Hair follicular keratinocyte (primary cell): ENCODE results near the gene CGB7. TPM values are rescaled to one million over a fixed set of nuclear protein-coding genes. Genes with fewer than 3 reads are reported as not detected.

ENCODE experiments used
- total RNA-seq: library from RNA; depleted of rRNA; stranded (reverse); fragments of >200 nt; gene quantifications from 2 replicates; pipeline ENCODE4 v1.2.3, GENCODE V29; 2015

Gene CGB7
- 0.30 and 8.4 TPM in 2 replicates for total RNA-seq

DNA sequence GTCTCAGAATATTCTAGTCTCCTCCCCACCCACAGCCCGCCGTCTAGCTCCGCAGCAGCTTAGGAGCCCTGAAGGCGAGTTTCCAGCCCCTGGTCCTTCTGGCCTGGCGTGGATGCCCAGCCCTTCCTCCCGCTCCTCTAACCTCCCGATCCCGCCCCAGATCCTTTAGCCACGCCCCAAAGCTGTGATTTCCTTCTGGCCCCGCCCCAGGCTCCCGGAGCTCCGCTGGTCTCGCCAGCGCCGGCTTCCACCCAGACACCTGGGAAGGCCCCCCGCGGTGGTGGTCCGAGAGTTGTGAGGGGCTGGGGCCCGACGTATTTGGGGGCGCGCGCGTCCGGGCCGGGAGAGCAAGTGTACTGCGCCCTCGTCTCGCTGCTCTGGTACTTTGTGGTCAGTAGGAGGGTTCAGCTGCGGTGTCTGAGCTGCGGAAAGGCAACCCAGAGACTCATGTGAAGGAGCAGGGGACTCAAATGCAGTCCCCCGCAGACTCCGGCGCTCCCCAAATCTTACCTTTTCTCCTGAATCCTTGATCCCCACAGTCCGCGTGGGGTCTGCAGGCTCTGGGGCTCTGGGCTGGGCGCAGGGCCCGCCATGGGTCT lies at the start of gene CGB7:
CGB7 (minus strand) TSS at position 114 of the 599 bp plus-strand sequence. CDS start 2,374 bp downstream, outside the sequence.

DNA sequence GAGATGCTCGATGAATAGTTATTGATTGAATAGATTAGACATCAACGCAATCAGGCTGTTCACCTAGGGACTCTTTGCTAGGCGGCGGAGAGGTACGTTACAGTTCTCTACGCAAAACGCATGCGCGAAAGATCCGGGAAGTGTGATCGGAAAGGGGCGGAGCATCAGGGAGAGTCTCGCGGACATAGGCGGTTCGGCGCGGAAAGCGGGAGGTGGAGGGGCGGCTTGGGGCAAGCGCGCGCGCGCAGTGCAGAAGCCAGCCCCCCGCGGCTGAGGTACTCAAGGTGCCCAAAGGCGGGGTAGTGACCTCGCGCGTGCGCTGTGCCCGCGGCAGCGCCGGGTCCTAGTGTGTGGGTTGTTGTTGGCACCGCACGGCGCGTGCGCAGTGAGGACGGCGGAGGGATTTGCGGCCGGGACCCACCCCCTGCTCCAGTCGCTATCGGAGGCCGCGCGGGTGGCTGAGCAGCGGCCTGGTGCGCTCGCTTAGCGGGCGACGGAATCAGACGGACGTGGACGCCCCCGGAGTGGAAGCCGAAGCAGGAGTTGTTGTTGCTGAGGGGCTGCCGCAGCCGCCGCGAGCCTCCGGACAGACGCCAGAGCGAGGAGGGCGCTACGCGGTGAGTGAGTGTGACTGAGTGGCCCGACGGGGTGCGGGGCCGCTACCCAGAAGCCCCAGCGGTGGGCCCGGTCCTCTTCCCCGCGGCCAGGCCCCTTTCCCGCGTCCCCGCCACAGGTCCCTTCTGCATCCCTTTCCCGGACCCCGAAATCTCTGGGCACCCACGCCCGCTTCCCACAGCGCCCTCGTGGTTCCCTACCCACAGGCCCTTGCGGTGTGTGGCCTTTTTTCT lies 27.7 kb upstream of the CGB7 start, which contains the start of gene SNRNP70:
SNRNP70 (plus strand) TSS at position 432 of the 848 bp plus-strand sequence. CDS start 964 bp downstream, outside the sequence.

DNA sequence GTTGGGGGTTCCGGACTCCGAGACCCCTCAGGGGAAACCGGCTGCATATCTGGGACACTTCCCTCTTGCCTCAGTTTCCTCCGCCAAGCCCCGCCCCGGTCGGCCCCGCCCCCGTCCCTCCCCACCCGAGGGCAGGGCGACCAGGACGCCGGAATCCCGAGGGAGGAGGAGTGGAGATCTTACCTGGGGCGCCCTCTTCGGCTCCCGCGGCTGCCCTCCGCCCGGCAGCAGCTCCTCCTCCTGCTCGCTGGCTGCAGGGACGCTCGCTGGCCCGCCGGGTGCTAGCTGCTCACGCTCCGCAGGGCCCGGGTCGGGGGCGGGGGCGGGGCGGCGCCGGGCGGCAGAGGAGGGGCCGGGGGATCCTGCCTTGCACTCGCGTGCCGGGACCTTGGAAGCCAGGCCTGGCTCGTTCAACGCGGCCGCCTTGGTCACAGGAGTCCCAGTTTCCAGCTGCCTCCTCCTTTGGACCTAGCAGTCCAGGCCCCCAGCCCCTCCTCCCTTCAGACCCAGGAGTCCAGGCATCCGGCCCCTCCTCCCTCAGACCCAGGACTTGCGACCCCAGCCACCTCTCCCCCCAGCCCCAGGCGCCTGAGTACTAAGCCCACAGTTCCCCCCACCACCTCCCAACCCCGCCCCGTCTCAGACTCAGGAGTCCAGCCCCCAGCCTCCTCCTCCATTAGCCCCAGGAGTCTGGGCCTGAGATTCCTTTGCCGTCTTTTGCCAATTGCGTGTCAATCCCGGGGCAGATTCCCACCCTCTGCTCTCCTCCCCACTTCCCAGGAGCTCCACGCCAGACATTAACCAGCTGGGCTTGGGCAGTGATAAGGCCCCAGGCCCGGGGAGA lies 7.4 kb upstream of the CGB7 start, which contains the start of gene NTF4:
NTF4 (minus strand) TSS at position 51 of the 844 bp plus-strand sequence. CDS start 2,821 bp downstream, outside the sequence.

DNA sequence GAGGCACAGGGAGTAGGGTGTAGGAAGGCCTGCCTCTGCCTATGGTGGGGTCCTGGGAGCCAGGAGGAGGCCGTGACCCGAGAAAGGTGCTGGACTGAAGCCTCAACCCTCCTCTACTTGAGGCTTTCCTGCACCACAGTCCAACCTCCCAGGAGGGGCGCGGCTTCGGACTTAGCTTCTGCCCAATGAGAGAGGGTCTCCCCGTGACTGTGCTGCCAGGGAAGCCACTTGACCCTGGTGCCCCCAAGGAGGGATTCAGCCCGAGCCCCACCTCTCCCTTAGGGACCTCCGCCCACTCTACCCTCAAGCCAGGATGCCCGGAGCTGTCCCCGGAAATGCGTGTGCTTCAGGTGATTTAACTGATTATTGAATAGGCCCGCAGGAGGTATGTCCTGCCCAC lies 8.5 kb downstream of the CGB7 start, which contains the start of gene CGB8:
CGB8 (minus strand) TSS at position 101 of the 400 bp plus-strand sequence. CDS start 372 bp downstream, outside the sequence.

DNA sequence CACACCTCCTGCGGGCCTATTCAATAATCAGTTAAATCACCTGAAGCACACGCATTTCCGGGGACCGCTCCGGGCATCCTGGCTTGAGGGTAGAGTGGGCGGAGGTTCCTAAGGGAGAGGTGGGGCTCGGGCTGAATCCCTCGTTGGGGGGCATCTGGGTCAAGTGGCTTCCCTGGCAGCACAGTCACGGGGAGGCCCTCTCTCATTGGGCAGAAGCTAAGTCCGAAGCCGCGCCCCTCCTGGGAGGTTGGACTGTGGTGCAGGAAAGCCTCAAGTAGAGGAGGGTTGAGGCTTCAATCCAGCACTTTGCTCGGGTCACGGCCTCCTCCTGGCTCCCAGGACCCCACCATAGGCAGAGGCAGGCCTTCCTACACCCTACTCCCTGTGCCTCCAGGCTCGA lies 14.0 kb downstream of the CGB7 start, which contains the start of gene CGB5:
CGB5 (plus strand) TSS at position 301 of the 400 bp plus-strand sequence. CDS start 362 bp downstream, outside the sequence.

DNA sequence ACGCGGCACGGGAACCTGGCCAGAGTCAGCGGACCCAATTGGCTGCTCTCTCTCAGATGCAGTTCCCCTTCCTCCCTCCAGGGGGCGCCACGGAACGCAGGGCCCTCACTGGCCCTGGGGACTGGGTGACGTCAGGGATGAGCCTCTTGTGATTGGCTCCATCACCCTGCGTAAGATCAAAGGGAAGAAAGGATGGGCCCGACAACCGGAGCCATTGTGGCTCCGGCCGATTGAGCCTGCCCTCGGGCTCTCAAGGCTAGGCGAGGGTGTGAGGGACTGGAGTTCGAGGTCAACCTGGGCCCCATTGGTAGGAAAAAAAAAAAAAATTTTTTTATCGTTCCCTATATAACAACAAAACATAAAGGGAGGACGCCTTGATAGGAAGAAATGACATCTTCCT lies 20.7 kb downstream of the CGB7 start, which contains the start of gene CGB1:
CGB1 (minus strand) TSS at position 81 of the 400 bp plus-strand sequence. CDS start 184 bp downstream, outside the sequence.

DNA sequence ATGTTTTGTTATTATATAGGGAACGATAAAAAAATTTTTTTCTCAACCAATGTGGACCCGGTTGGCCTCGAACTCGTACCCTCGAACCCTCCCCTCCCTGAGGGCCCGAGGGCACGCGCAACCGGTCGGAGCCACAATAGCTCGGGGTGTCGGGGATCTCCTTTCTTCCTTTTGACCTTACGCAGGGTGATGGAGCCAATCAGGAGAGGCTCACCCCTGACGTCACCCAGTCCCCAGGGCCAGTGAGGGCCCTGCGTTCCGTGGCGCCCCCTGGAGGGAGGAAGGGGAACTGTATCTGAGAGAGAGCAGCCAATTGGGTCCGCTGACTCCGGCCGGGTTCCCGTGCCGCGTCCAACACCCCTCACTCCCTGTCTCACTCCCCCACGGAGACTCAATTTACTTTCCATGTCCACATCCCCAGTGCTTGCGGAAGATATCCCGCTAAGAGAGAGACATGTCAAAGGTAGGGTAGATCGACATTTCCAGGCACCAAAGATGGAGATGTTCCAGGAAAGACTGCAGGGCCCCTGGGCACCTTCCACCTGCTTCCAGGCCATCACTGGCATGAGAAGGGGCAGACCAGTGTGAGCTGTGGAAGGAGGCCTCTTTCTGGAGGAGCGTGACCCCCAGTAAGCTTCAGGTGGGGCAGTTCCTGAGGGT lies 25.8 kb downstream of the CGB7 start, which contains the start of gene CGB2:
CGB2 (plus strand) TSS at position 249 of the 660 bp plus-strand sequence; CDS start at position 455, 206 bp downstream.

DNA sequence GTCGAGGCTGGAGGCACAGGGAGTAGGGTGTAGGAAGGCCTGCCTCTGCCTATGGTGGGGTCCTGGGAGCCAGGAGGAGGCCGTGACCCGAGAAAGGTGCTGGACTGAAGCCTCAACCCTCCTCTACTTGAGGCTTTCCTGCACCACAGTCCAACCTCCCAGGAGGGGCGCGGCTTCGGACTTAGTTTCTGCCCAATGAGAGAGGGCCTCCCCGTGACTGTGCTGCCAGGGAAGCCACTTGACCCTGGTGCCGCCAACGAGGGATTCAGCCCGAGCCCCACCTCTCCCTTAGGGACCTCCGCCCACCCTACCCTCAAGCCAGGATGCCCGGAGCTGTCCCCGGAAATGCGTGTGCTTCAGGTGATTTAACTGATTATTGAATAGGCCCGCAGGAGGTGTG lies 33.3 kb downstream of the CGB7 start, which contains the start of gene CGB3:
CGB3 (minus strand) TSS at position 101 of the 400 bp plus-strand sequence. CDS start 362 bp downstream, outside the sequence.

DNA sequence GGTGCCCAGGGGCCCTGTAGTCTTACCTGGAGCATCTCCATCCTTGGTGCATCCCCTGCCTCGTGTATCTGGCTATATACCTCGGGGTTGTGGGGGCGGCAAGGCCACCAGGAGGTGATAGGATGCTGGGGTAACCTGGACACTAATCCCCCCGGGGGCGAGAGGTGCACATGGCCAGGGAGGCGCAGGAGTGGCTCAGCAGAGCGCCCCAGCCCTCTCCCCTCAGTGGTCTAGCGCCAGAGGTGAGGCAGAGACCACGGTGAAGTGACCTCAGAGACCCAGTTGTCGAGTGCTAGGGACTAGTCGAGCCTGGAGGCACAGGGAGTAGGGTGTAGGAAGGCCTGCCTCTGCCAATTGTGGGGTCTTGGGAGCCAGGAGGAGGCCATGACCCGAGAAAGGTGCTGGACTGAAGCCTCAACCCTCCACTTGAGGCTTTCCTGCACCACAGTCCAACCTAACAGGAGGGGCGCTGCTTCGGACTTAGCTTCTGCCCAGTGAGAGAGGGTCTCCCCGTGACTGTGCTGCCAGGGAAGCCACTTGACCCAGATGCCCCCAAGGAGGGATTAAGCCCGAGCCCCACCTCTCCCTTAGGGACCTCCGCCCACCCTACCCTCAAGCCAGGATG lies 40.4 kb downstream of the CGB7 start, which contains the start of gene LHB:
LHB (minus strand) TSS at position 51 of the 625 bp plus-strand sequence; CDS start at position 41, 10 bp downstream.

Other genes starting within 250 kb of the CGB7 start
- 63.9 and 77.8 TPM in 2 replicates for gene BCAT2, start 246.7 kb downstream of the CGB7 start, total RNA-seq
- gene HSD17B14, start 221.3 kb downstream of the CGB7 start, total RNA-seq, result 0.23 and 1.2 TPM in 2 replicates
- gene PLEKHA4, start 189.1 kb downstream of the CGB7 start, total RNA-seq, result 7.4 and 11.0 TPM in 2 replicates
- gene PPP1R15A, start 185.3 kb downstream of the CGB7 start, total RNA-seq, result 22.4 and 61.8 TPM in 2 replicates
- not detected in 2 replicates for gene TULP2, start 159.0 kb downstream of the CGB7 start, total RNA-seq
- gene NUCB1, start 157.4 kb downstream of the CGB7 start, total RNA-seq, result 214 and 343 TPM in 2 replicates
- 0.11 and 1.2 TPM in 2 replicates for gene DHDH, start 124.0 kb downstream of the CGB7 start, total RNA-seq
- gene BAX, start 102.9 kb downstream of the CGB7 start, total RNA-seq, result 92.1 and 106 TPM in 2 replicates
- gene FTL, start 92.4 kb downstream of the CGB7 start, total RNA-seq, result 713 and 910 TPM in 2 replicates
- gene GYS1, start 64.4 kb downstream of the CGB7 start, total RNA-seq, result 46.7 and 54.8 TPM in 2 replicates
- gene RUVBL2, start 63.9 kb downstream of the CGB7 start, total RNA-seq, result 231 and 392 TPM in 2 replicates
- not detected in 2 replicates for gene LHB, start 40.7 kb downstream of the CGB7 start, total RNA-seq
- not detected in 2 replicates for gene CGB3, start 33.4 kb downstream of the CGB7 start, total RNA-seq
- gene CGB2, start 25.9 kb downstream of the CGB7 start, total RNA-seq, result 0.99 TPM in 1 of 2 replicates, not detected in the other
- gene CGB1, start 20.9 kb downstream of the CGB7 start, total RNA-seq, result not detected in 2 replicates
- not detected in 2 replicates for gene CGB5, start 13.9 kb downstream of the CGB7 start, total RNA-seq
- gene CGB8, start 8.6 kb downstream of the CGB7 start, total RNA-seq, result not detected in 2 replicates
- 4.9 and 5.7 TPM in 2 replicates for gene NTF4, start 7.1 kb upstream of the CGB7 start, total RNA-seq
- gene KCNA7, start 14.9 kb upstream of the CGB7 start, total RNA-seq, result not detected in 2 replicates
- gene SNRNP70, start 27.7 kb upstream of the CGB7 start, total RNA-seq, result 114 and 271 TPM in 2 replicates
- 2.9 and 5.7 TPM in 2 replicates for gene LIN7B, start 56.6 kb upstream of the CGB7 start, total RNA-seq
- 4.1 and 5.4 TPM in 2 replicates for gene C19orf73, start 61.4 kb upstream of the CGB7 start, total RNA-seq
- 4.0 and 6.6 TPM in 2 replicates for gene PPFIA3, start 61.8 kb upstream of the CGB7 start, total RNA-seq
- gene HRC, start 97.6 kb upstream of the CGB7 start, total RNA-seq, result not detected in 2 replicates
- gene TRPM4, start 100.0 kb upstream of the CGB7 start, total RNA-seq, result 17.2 and 32.5 TPM in 2 replicates